DND-41 (cell line): ENCODE data around the gene VAV3.

Experiments
- CTCF ChIP-seq: IDR thresholded peaks from 2 replicates; pipeline ENCODE4 v1.5.1; 2012; ENCODE audit warnings: borderline replicate concordance, low read length, moderate library complexity, mild to moderate bottlenecking; ENCODE audit not compliant: poor library complexity, severe bottlenecking; ENCODE audit errors: extremely low read depth
- EZH2 ChIP-seq: IDR thresholded peaks from 3 replicates; pipeline ENCODE4 v1.6.1; 2012; ENCODE audit warnings: borderline replicate concordance, low read depth, mild to moderate bottlenecking, moderate library complexity, low read length, inconsistent platforms; ENCODE audit not compliant: severe bottlenecking

DNA sequence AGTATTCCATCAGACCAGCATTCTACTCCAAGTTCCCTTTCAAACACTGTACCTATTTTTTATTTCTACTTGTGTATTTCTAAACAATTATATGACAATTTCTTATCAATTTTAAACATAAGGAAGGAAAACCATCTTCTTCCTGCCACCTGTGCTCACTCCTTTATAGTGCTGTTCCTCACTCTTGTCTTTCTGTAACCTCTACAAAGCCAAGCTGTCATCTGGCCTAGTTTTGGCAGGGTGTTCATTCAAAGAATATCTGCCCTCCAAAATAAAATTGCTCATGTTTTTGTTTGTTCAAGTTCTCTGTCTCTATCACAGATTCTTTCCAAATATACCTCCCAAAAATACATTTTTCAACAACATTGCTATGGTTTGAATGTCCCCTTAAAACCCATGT is 360.2 kb downstream of the VAV3 start:
- no peak for TF ChIP-seq EZH2
- TF ChIP-seq CTCF: no peak
